ENCODE results near the gene PMFBP1.

Gene PMFBP1

GRCh38 chr16:72134507-72134906, 37.4 kb downstream of the PMFBP1 start:
- DNase-seq (ENCODE audit: insufficient read length, low spot score) (no peak), FAIRE-seq (no peak)

GRCh38 chr16:72132726-72133125, 39.2 kb downstream of the PMFBP1 start:
- no peak for DNase-seq (ENCODE audit: insufficient read length, low spot score)
- FAIRE-seq, result no peak

GRCh38 chr16:72131036-72131435, 40.9 kb downstream of the PMFBP1 start:
- DNase-seq (ENCODE audit: insufficient read length, low spot score) (no peak), FAIRE-seq (no peak)

- FAIRE-seq, result no peak
- DNase-seq (ENCODE audit: insufficient read length, low spot score), result no peak
Measured at GRCh38 chr16:72129976-72130656, 41.8 kb downstream of the PMFBP1 start.

- DNase-seq (ENCODE audit: insufficient read length, low spot score), result no peak
- no peak for FAIRE-seq
Measured at GRCh38 chr16:72128701-72129100, 43.3 kb downstream of the PMFBP1 start.

- FAIRE-seq, result peak; percentile 92
- DNase-seq (ENCODE audit: insufficient read length, low spot score), result no peak
Measured at GRCh38 chr16:72126429-72126765, 45.6 kb downstream of the PMFBP1 start.

GRCh38 chr16:72125635-72126428, 46.1 kb downstream of the PMFBP1 start:
- DNase-seq (ENCODE audit: insufficient read length, low spot score) (no peak), FAIRE-seq (peak; percentile 16)

- FAIRE-seq (peak; percentile 95), DNase-seq (ENCODE audit: insufficient read length, low spot score) (peak; percentile 93)
Measured at GRCh38 chr16:72124761-72125634, 47.0 kb downstream of the PMFBP1 start.

GRCh38 chr16:72124148-72124547, 47.8 kb downstream of the PMFBP1 start:
- FAIRE-seq, result no peak

GRCh38 chr16:72123426-72123825, 48.5 kb downstream of the PMFBP1 start:
- no peak for DNase-seq (ENCODE audit: insufficient read length, low spot score)
- peak; percentile 38 for FAIRE-seq

More at GRCh38 chr16:72124148-72124547, 47.8 kb downstream of the PMFBP1 start:
- no peak for DNase-seq (ENCODE audit: insufficient read length, low spot score)

- no peak for DNase-seq (ENCODE audit: insufficient read length, low spot score)
- FAIRE-seq, result no peak
Measured at GRCh38 chr16:72122916-72123315, 49.0 kb downstream of the PMFBP1 start.

- DNase-seq (ENCODE audit: insufficient read length, low spot score) (no peak), FAIRE-seq (no peak)
Measured at GRCh38 chr16:72122308-72122707, 49.6 kb downstream of the PMFBP1 start.

- no peak for DNase-seq (ENCODE audit: insufficient read length, low spot score)
- peak; percentile 4 for FAIRE-seq
Measured at GRCh38 chr16:72120026-72120425, 51.9 kb downstream of the PMFBP1 start.

GRCh38 chr16:72113616-72113945, 58.4 kb downstream of the PMFBP1 start:
- no peak for DNase-seq (ENCODE audit: insufficient read length, low spot score)
- no peak for FAIRE-seq

GRCh38 chr16:72112906-72113615, 58.9 kb downstream of the PMFBP1 start:
- FAIRE-seq (peak; percentile 85), DNase-seq (ENCODE audit: insufficient read length, low spot score) (no peak)

- FAIRE-seq (no peak), DNase-seq (ENCODE audit: insufficient read length, low spot score) (no peak)
Measured at GRCh38 chr16:72112452-72112792, 59.5 kb downstream of the PMFBP1 start.

GRCh38 chr16:72111657-72112451, 60.1 kb downstream of the PMFBP1 start:
- peak; percentile 92 for FAIRE-seq
- DNase-seq (ENCODE audit: insufficient read length, low spot score), result no peak

GRCh38 chr16:72110662-72111615, 61.0 kb downstream of the PMFBP1 start:
- DNase-seq (ENCODE audit: insufficient read length, low spot score), result no peak
- FAIRE-seq, result peak; percentile 67

- no peak for DNase-seq (ENCODE audit: insufficient read length, low spot score)
- peak; percentile 59 for FAIRE-seq
Measured at GRCh38 chr16:72109966-72110530, 61.9 kb downstream of the PMFBP1 start.

Data from HTR-8/SVneo (cell line).